ENCODE results near the gene SHKBP1.
"Not testable (repeated sequence)": the region's sequence is repeated elsewhere in the genome, so short reads cannot be mapped to it uniquely, and the experiment has no call there.

GRCh38 chr19:40546153-40546841 is 30.4 kb upstream of the SHKBP1 start:
- TF ChIP-seq, protein P1, sequence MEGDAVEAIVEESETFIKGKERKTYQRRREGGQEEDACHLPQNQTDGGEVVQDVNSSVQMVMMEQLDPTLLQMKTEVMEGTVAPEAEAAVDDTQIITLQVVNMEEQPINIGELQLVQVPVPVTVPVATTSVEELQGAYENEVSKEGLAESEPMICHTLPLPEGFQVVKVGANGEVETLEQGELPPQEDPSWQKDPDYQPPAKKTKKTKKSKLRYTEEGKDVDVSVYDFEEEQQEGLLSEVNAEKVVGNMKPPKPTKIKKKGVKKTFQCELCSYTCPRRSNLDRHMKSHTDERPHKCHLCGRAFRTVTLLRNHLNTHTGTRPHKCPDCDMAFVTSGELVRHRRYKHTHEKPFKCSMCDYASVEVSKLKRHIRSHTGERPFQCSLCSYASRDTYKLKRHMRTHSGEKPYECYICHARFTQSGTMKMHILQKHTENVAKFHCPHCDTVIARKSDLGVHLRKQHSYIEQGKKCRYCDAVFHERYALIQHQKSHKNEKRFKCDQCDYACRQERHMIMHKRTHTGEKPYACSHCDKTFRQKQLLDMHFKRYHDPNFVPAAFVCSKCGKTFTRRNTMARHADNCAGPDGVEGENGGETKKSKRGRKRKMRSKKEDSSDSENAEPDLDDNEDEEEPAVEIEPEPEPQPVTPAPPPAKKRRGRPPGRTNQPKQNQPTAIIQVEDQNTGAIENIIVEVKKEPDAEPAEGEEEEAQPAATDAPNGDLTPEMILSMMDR (conservative IDR thresholded peaks at IDR 0.05; ENCODE audit: low read depth, low read length): not testable (repeated sequence)
- not testable (repeated sequence) for TF ChIP-seq EZH2 (IDR thresholded peaks at IDR 0.05; ENCODE audit: borderline replicate concordance, low read depth, low read length, poor library complexity, severe bottlenecking)
